Heart left ventricle (tissue), 16 donors: Measurements from ENCODE around the gene SKI. TPM values are rescaled to one million over a fixed set of nuclear protein-coding genes. Genes with fewer than 3 reads are reported as not detected.
A peak's percentile ranks its signal among the peaks of the same experiment; 100 is the strongest.

Source experiments
- ATAC-seq, 4 donors: fragments of 200-7000 bp; cut with Tn5 transposase; one replicate each; pipeline ENCODE4 v1.9.1; 2020 to 2022; ENCODE audit warnings: moderate library complexity in 4 of 4, mild to moderate bottlenecking in 3 of 4, moderate number of reproducible peaks in 1 of 4
- DNase-seq, 5 donors: peaks; one replicate each; pipeline ENCODE4 v3.0.0-alpha.2; 2020
- H3K27ac ChIP-seq, 12 donors: fragments of 200-600 bp; sonication (generic) in 4 of 12; one replicate each; pipeline versions ENCODE4 v1.5.0 to v1.8.0; 2016 to 2022; ENCODE audit warnings: mild to moderate bottlenecking in 2 of 12
- H3K27me3 ChIP-seq, 9 donors: fragments of 200-600 bp; sonication (generic) in 2 of 9; one replicate each; pipeline versions ENCODE4 v1.5.1 to v1.8.0; 2016 to 2022; ENCODE audit warnings: mild to moderate bottlenecking in 3 of 9
- H3K36me3 ChIP-seq, 9 donors: fragments of 200-600 bp; sonication (generic) in 2 of 9; one replicate each; pipeline versions ENCODE4 v1.5.0 to v1.8.0; 2018 to 2022; ENCODE audit warnings: mild to moderate bottlenecking in 2 of 9
- H3K4me1 ChIP-seq, 12 donors: fragments of 200-600 bp; sonication (generic) in 4 of 12; one replicate each; pipeline versions ENCODE4 v1.5.0 to v1.8.0; 2016 to 2022; ENCODE audit warnings: mild to moderate bottlenecking in 3 of 12
- H3K4me3 ChIP-seq, 12 donors: fragments of 200-600 bp; sonication (generic) in 4 of 12; one replicate each; pipeline versions ENCODE4 v1.5.0 to v1.8.0; 2017 to 2022; ENCODE audit warnings: mild to moderate bottlenecking in 9 of 12, moderate library complexity in 4 of 12
- H3K9me3 ChIP-seq, 12 donors: fragments of 200-600 bp; sonication (generic) in 4 of 12; one replicate each; pipeline versions ENCODE4 v1.5.0 to v1.8.0; 2016 to 2022; ENCODE audit warnings: mild to moderate bottlenecking in 1 of 12
- POLR2A ChIP-seq, 2 donors: fragments of 450-650 bp; IDR thresholded peaks; one replicate each; pipeline ENCODE4 v1.6.1; 2017; ENCODE audit warnings: antibody characterized with exemption in 2 of 2, mild to moderate bottlenecking in 2 of 2, moderate library complexity in 2 of 2
- WGBS, 4 donors: extraction: QIAGEN DNeasy Blood & Tissue Kit in 2 of 4; methylation state at CpG; one replicate each; pipeline versions ENCODE4 v1.1.5 to v1.1.7; 2013 to 2018; 5-methylcytosine and 5-hydroxymethylcytosine counted together
- intact Hi-C, 10 donors: fragments of 100-400 bp; cut with DNase I; formaldehyde crosslinking; loops; one replicate each; pipeline versions ENCODE4 v1.11.1 to v1.14.2; 2022
- polyA plus RNA-seq, 2 donors: library from polyadenylated mRNA; stranded (reverse); fragments of 200-250 nt; gene quantifications; one replicate each; pipeline ENCODE4 v1.2.3, GENCODE V29; 2013
- total RNA-seq, 9 donors: library from RNA; depleted of rRNA in 2 of 9; stranded (reverse); fragments of >200 nt in 2 of 9; fragmentation: NEBNext Ultra II Directional in 3 of 9; extraction: Animal tissue kit (Norgen Biotek cat#: 25700) in 3 of 9; gene quantifications; one replicate each; pipeline versions ENCODE4 v1.1.0 to v1.2.4, GENCODE V29; 2016 to 2023
- TF ChIP-seq, protein P1 (sequence below), 12 donors: fragments of 200-600 bp; sonication (generic) in 4 of 12; IDR thresholded peaks; one replicate each; pipeline versions ENCODE4 v1.5.0 to v1.8.0; 2018 to 2022; ENCODE audit warnings: antibody characterized with exemption in 12 of 12, mild to moderate bottlenecking in 5 of 12
- donor health status: ischemic (EF 13 %, LVEDD 7.1; RV severe dilation, severe dysfunction).
- donor health status: healthy with polysubstance abuse.
- donor health status: DM: no; HTN: yes; CAD: no.
- donor health status: DM: no; HTN: no; CAD: no.
- donor health status: ischemic (EF 25% LVEDD 6.9; RV normal size, moderate dysfunction).
- donor health status: ischemic (EF 25% LVEDD 5.7; RV mildly dilated, moderate dysfunction).
- donor health status: healthy.
- donor health status: DM: yes; HTN: yes; CAD: no.
- donor health status: ischemic (EF 35%, LVEDD 5.7; RV mildly dilated, moderate dysfunction).
- donor health status: nonischemic (EF 11% LVEDD 7.7; RV severe dilation, severe dysfunction).
- donor health status: DM: yes; HTN: yes; CAD: no.
- donor health status: PGD.
- donor health status: ischemic (EF 29% LVEDD 5.4; RV normal size, mild dysfunction).
- donor health status: nonischemic (EF 23%, LVEDD 6.1; RV moderate dilation, normal function).

Gene SKI
- total and polyA plus RNA-seq, 11 donors = 16.9 to 52.7 (median 38.9) TPM

- WGBS, 4 donors = 77 to 85% (median 81%) methylated on average over 10 of the region's 10 CpGs
- no peaks in the 10 kb centered on the region for H3K27me3 ChIP-seq
- DNase-seq (no peak), ATAC-seq (no peak)
- TF ChIP-seq, protein P1, sequence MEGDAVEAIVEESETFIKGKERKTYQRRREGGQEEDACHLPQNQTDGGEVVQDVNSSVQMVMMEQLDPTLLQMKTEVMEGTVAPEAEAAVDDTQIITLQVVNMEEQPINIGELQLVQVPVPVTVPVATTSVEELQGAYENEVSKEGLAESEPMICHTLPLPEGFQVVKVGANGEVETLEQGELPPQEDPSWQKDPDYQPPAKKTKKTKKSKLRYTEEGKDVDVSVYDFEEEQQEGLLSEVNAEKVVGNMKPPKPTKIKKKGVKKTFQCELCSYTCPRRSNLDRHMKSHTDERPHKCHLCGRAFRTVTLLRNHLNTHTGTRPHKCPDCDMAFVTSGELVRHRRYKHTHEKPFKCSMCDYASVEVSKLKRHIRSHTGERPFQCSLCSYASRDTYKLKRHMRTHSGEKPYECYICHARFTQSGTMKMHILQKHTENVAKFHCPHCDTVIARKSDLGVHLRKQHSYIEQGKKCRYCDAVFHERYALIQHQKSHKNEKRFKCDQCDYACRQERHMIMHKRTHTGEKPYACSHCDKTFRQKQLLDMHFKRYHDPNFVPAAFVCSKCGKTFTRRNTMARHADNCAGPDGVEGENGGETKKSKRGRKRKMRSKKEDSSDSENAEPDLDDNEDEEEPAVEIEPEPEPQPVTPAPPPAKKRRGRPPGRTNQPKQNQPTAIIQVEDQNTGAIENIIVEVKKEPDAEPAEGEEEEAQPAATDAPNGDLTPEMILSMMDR (IDR thresholded peaks at IDR 0.05) = no peak
- TF ChIP-seq POLR2A (IDR thresholded peaks at IDR 0.05) = no peak
- peaks cover 17 to 88% (median 67%) of the 10 kb centered on the region in 12 donors for H3K4me1 ChIP-seq
- no peaks in the 10 kb centered on the region for H3K36me3 ChIP-seq
- H3K9me3 ChIP-seq = no peaks in the 10 kb centered on the region
- no peak overlapping the region for H3K27ac ChIP-seq
- no peak overlapping the region for H3K4me3 ChIP-seq
- intact Hi-C loops = no loop called here
Observed at GRCh38 chr1:2288311-2288710, 60.2 kb downstream of the SKI start.

GRCh38 chr1:2288816-2289536 lies 60.9 kb downstream of the SKI start:
- TF ChIP-seq, protein P1 (IDR thresholded peaks at IDR 0.05) = no peak
- TF ChIP-seq POLR2A (IDR thresholded peaks at IDR 0.05) = no peak
- 68 to 80% (median 74%) methylated on average over 12 to 20 of the region's 20 CpGs for WGBS, 4 donors
- ATAC-seq = no peak
- Histone ChIP-seq H3K9me3 (no peaks in the 10 kb centered on the region), H3K27me3 (no peaks in the 10 kb centered on the region), H3K27ac (no peak overlapping the region), H3K4me3 (no peak overlapping the region), H3K36me3 (no peaks in the 10 kb centered on the region), H3K4me1 (peaks cover 17 to 88% (median 71%) of the 10 kb centered on the region in 12 donors)
- intact Hi-C loops = no loop called here
- no peak for DNase-seq

- WGBS, 4 donors = 58 to 63% (median 62%) methylated on average over 6 to 9 of the region's 9 CpGs
- H3K4me3 ChIP-seq = peak overlapping the region in 1 of 12 donors; percentile 50
- peak overlapping the region in 10 of 12 donors; percentile 58 to 97 (median 78) for H3K27ac ChIP-seq
Observed at GRCh38 chr1:2289607-2290006, 61.5 kb downstream of the SKI start.

GRCh38 chr1:2290171-2290578 lies 62.1 kb downstream of the SKI start:
- H3K27ac ChIP-seq = peak overlapping the region; percentile 56 to 97 (median 75)
- no peaks in the 10 kb centered on the region for H3K27me3 ChIP-seq
- intact Hi-C loops = loop anchor here in 2 of 10 donors (5.0 to 10.0 kb wide), 2 partner anchors 45 to 58 kb away; no protein-coding TSS in a partner anchor
- DNase-seq = no peak
- WGBS, 4 donors = 45 to 57% (median 51%) methylated on average over 5 to 7 of the region's 7 CpGs
- H3K9me3 ChIP-seq = no peaks in the 10 kb centered on the region
- TF ChIP-seq POLR2A (IDR thresholded peaks at IDR 0.05) = no peak
- TF ChIP-seq, protein P1 (IDR thresholded peaks at IDR 0.05) = no peak
- peak overlapping the region in 9 of 12 donors; percentile 18 to 53 (median 36) for H3K4me3 ChIP-seq
- no peaks in the 10 kb centered on the region for H3K36me3 ChIP-seq
- peak; percentile 8 to 30 (median 22) for ATAC-seq
- peaks cover 14 to 88% (median 77%) of the 10 kb centered on the region in 12 donors for H3K4me1 ChIP-seq

More at GRCh38 chr1:2289607-2290006, 61.5 kb downstream of the SKI start:
- intact Hi-C loops = loop anchor here in 2 of 10 donors (5.0 to 10.0 kb wide), 2 partner anchors 45 to 57 kb away; no protein-coding TSS in a partner anchor
- DNase-seq (no peak), ATAC-seq (no peak)
- Histone ChIP-seq H3K9me3 (no peaks in the 10 kb centered on the region), H3K4me1 (peaks cover 14 to 88% (median 73%) of the 10 kb centered on the region in 12 donors), H3K36me3 (no peaks in the 10 kb centered on the region), H3K27me3 (no peaks in the 10 kb centered on the region)
- TF ChIP-seq POLR2A (IDR thresholded peaks at IDR 0.05) = no peak
- TF ChIP-seq, protein P1 (IDR thresholded peaks at IDR 0.05) = no peak
